Germinal center (tissue), 1 donor: ENCODE results near the gene NOX4.
"Not testable (repeated sequence)": the region's sequence is repeated elsewhere in the genome, so short reads cannot be mapped to it uniquely, and the experiment has no call there.

Source experiments
- DNase-seq: peaks from one replicate; pipeline ENCODE4 v3.0.0; 2012; ENCODE audit warnings: mixed read lengths, low spot score

The NOX4 gene

DNA sequence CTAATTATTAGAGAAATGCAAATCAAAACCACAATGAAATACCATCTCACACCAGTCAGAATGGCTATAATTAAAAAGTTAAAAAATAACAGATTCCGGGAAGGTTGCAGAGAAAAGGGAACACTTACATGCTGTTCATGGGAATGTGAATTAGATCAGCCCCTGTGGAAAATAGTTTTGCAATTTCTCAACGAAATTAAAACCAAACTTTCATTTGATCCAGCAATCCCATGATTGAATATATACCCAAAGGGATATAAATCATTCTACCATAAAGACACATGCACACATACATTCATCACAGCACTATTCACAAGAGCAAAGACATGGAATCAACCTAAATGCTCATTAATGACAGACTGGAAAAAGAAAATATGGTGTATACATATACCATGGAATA lies 32.5 kb downstream of the NOX4 start:
- DNase-seq: no peak

DNA sequence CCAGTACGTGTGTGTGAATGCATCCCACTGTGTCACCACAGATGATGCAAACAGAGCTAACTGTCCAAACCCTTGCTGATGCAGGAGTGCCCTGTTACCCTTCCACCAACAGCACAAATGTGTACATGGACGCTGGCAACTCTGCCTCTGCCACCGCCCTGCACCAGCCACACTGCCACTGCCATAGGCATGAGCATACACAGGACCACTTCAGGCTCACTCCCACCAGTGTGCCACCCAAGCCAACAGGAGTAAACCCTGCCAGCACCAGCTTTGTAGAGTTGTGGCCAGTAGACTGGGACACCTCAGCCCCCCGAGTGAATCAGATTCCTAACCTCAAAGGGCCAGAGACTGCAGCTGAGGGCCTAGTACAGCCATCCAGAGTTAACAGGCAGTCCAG lies 34.0 kb downstream of the NOX4 start:
- no peak for DNase-seq

- DNase-seq: no peak
These were observed 34.5 kb downstream of the NOX4 start for GRCh38 chr11:89456681-89457080.

DNA sequence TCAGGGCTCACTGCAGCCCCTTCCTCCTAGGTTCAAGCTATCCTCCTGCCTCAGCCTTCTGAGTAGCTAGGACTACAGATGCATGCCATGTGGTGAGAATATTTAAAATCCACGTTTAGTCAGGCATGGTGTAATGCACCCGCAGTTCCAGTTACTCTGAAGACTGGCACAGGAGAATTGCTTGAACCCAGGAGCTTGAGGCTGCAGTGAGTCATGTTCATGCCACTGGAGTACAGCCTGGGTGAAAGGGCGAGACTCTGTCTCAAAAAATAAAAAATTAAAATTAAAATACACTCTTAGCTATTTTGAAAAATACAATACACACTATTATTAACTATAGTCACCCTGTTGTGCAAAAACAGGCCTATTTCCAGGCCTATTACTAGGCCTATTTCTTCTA lies 38.4 kb downstream of the NOX4 start:
- no peak for DNase-seq

DNA sequence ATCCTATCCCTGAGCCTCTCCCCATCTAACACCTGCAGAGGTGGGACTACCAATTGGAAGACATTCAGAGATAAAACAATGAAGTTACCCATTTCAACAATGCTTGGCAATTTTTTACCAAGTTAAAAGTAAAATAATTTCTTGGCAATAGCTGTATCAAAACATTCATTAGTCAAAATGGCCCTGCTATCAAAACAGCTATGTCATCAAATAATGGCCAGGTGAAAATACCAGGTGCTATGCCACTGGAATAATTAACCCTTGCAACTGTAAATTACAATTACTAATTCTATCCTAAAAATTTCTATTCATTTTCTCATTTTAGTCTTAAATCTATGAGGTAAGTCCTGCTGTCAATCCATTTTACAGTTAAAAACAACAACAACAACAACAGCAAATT lies 43.3 kb downstream of the NOX4 start:
- no peak for DNase-seq

DNA sequence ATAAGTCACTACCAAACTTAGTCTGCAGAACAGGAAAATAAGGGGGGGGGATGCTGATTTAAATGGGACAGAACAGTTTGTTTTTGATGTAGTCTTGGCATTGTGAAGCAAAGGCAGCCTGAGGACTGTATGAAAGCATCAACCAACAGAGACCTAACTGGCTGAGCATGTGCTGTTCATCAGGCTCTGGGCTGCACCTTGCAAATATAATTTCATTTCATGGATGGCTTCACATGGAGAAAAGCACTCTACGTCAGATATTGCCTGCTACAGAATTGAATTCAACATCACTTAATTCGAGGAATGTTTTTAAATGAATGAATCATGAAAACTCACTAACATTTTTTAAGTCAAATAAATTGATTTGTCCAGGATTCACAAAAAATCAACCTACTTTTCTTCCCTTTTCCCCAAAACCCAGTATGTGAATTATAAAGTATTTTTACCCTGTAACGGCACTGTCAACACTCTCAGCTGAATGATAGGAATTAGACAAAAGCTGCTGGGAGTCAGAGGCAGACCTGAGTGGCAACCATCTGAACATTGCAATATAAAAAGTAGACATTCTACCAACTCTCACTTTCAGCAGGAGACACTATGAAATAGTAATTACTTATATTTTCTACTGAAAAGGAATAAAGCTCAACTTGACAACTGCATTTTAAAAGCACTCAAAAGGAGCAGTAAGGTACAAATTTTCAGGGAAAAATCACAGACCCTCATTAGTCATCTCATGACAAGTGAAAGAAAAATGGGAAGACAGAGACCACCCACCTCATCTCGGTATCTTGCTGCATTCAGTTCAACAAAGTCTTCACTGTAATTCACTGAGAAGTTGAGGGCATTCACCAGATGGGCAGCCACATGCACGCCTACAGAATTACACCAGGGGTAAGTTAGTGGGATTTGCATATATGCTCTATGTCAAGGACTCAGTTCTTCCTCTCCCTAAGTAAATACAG lies 47.5 kb downstream of the NOX4 start:
- DNase-seq: no peak

DNA sequence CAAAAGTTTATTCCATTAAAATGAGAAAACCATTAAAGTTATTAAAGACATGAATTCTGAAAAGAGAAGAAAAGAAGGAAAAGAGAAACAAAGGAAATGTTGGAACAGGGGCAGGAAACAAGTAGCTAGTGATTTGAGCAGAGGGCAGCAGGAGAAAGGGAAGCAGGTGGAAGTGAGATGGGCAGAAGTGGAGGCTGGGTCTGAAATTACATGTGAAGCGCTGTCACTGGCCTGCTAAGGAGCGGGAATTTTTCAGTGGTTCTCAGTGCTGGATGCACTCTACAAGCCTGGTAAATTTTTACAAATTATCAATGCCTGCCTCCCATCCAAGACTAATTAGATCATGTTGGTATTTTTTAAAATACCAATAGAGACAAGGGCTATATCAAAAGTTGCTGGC lies 48.4 kb downstream of the NOX4 start:
- no peak for DNase-seq

DNA sequence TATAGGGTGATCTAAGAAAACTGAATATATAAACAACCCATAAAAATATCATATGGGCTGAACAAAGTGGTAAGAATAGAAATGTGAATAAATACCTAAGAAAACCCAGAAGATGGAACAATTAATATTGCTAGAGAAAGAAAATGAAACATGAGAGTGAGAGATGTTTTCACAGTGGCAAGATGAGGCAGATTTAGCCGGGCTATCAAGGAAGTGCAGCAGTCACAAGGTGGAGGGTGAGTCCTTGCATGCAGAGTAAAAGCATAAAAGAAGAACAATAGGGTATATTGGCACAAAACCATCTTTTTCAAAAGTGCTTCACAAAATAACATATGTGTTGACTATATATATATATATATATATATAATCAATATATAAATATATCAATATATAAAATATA lies 49.6 kb downstream of the NOX4 start:
- no peak for DNase-seq

- no peak for DNase-seq
These were observed 53.9 kb downstream of the NOX4 start for GRCh38 chr11:89437317-89437716.

GRCh38 chr11:89436071-89436470 lies 55.1 kb downstream of the NOX4 start:
- DNase-seq: no peak

GRCh38 chr11:89433278-89433677 lies 57.9 kb downstream of the NOX4 start:
- DNase-seq: no peak

DNA sequence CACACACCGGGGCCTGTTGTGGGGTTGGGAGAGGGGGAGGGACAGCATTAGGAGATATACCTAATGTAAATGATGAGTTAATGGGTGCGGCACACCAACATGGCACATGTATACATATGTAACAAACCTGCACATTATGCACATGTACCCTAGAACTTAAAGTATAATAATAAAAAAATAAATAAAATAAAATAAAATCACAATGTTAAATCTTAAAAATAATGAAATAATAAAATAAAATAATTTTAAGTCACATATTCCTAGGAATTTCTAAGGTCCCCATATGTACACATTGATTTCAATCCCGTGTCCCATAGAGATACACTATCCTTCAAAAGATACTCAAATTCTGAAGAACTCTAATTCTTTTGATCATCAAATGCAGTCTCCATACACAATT lies 59.0 kb downstream of the NOX4 start:
- DNase-seq: not testable (repeated sequence)

GRCh38 chr11:89426501-89426900 lies 64.7 kb downstream of the NOX4 start:
- DNase-seq: not testable (repeated sequence)

- no peak for DNase-seq
These were observed 69.5 kb downstream of the NOX4 start for GRCh38 chr11:89421718-89422117.

- no peak for DNase-seq
These were observed 70.2 kb downstream of the NOX4 start for GRCh38 chr11:89420981-89421380.

GRCh38 chr11:89416961-89417360 lies 74.2 kb downstream of the NOX4 start:
- DNase-seq: no peak

DNA sequence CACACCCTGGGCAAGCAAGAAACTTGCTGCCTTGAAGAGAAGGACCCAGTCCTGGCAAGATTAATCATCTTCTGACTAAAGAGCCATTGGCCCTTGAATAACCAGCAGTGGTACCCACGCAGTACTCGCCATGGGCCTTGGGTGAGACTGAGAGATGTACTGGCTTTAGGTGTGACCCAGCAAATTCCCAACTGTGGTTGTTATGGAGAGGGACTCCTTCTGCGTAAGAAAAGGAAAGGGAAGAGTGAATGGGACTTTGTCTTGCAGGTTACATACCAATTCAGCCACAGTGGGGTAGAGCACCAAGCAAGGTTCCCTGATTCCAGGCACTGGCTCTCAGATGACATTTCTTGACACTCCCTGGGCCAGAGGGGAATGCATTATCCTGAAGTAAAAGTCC lies 80.1 kb downstream of the NOX4 start:
- not testable (repeated sequence) for DNase-seq

DNA sequence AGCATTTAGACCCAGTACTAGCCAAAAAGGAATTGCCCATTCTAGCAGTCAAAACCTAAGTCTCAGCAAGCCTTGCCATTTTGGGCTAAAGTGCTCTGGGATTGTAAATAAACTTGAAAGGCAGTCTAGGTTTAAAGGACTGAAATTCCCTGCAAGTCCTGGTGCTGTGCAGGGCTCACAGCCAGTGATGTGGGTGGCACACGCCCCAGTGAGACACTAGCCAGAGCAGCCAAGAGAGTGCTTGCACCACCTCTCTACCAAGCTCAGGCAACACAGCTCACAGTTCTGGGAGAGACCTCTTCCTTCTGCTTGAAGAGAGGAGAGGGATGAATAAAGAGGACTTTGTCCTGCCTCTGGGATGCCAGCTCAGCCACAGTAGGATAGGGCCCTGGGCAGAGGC lies 80.5 kb downstream of the NOX4 start:
- DNase-seq: not testable (repeated sequence)

- not testable (repeated sequence) for DNase-seq
These were observed 82.7 kb downstream of the NOX4 start for GRCh38 chr11:89408441-89408840.

DNA sequence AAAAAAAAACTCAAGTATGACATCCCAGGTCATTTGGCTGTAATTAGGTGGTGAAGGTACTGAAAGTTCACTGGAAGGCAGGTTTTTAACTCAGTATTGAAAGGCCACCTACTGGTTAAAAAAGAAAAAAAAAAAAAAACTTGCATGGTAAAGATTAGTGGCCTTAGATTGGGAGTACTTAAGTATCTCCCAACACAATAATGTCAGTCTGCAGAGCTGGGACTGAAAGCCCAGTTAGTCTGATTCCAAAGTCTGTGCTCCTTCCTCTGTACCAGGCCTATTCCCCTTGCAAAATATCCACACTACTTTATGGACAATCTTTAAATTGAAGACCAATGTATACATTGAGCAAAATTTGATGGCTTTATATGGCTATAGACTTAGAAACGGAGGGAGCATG lies 85.5 kb downstream of the NOX4 start:
- no peak for DNase-seq

GRCh38 chr11:89391654-89392053 lies 99.5 kb downstream of the NOX4 start:
- DNase-seq: not testable (repeated sequence)

GRCh38 chr11:89387501-89387900 lies 103.7 kb downstream of the NOX4 start:
- DNase-seq: not testable (repeated sequence)

DNA sequence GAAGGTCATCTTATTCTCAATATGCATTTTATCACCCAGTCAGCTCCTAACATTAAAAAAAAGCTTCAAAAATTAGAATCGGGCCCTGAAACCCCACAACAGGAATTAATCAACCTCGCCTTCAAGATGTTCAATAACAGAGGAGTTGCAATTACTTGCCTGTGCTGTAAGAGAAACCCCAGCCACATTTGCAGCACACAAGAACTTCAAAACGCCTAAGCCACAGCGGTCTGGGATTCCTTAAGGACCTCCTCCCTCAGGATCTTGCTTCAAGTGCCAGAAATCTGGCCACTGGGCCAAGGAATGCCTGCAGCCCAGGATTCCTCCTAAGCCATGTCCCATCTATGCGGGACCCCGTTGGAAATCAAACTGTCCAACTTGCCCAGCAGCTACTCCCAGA lies 108.2 kb downstream of the NOX4 start:
- not testable (repeated sequence) for DNase-seq

DNA sequence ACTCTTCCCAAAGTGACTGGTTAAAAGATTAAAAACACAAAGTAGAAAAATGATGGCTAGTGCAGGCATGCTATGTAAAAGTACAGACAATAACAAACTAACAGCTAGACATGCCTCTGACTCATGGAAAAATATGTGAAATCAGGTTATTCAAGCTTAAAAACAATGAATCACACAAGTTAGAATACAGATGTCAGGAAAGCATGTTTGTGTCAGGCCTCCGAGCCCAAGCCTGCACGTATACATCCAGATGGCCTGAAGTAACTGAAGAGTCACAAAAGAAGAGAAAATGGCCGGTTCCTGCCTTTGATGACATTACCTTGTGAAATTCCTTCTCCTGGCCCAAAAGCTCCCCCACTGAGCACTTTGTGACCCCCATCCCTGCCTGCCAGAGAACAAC lies 110.1 kb downstream of the NOX4 start:
- DNase-seq: no peak
